ENCODE measurements around the gene ERC2.

Gene ERC2

DNA sequence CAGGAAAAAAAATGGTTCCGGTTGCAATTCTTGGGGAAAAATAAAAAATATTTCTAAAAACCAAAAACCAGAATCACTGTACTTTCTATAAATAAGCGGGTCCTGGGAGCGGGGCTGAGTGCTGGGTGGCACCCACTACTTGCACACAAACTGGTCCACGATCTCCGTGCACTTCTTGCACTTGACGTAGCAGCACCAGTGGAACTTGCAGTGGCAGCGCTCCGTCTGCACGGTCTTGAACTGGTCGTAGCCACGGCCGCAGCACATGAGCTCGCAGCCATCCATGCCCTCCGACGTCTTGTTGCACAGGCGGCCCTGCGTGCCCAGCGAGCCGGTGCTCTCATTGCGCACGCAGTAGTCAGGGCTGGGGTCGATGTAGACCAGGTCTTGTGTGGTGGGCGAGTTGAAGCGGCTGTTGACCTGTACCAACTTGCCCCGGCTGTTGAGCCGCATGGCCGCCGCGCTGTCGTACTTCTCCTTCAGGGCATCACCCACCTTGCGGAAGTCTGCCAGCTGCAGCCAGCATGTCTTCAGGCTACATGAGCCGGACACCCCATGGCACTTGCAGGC is 998.2 kb downstream of the ERC2 start:
- no peak for DNase-seq (ENCODE audit: extremely low spot score, insufficient read length, low read depth)
- FAIRE-seq, result no peak

GRCh38 chr3:55468251-55468650 is 1000.0 kb downstream of the ERC2 start:
- DNase-seq (ENCODE audit: extremely low spot score, insufficient read length, low read depth), result no peak

GRCh38 chr3:55467099-55467498 is 1001.2 kb downstream of the ERC2 start:
- DNase-seq (ENCODE audit: extremely low spot score, insufficient read length, low read depth), result no peak
- FAIRE-seq, result no peak

More at GRCh38 chr3:55468251-55468650, 1000.0 kb downstream of the ERC2 start:
- no peak for FAIRE-seq

DNA sequence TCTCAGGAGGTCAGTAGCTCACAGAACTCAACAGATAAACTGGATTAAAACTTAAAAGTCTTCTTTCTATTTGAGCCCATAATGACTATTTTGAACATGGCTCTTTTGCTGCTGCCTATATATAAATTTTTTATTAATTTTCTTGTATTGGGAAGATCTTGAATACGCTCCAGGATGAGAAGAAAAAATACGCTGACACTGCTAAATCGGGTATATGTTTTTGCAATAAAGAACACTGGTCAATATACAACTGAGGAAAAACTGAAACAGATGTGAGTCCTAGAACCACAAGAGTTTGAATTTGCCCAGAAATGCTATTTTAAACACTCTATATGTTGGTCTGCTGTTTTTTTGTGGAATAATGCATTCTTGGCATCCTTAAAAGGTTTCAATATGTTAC is 1001.7 kb downstream of the ERC2 start:
- FAIRE-seq (no peak), DNase-seq (ENCODE audit: extremely low spot score, insufficient read length, low read depth) (no peak)

GRCh38 chr3:55461896-55462295 is 1006.4 kb downstream of the ERC2 start:
- FAIRE-seq (no peak), DNase-seq (ENCODE audit: extremely low spot score, insufficient read length, low read depth) (no peak)

GRCh38 chr3:55459838-55460237 is 1008.4 kb downstream of the ERC2 start:
- FAIRE-seq (no peak), DNase-seq (ENCODE audit: extremely low spot score, insufficient read length, low read depth) (no peak)
